ENCODE data around the gene HS3ST2.

Gene HS3ST2

DNA sequence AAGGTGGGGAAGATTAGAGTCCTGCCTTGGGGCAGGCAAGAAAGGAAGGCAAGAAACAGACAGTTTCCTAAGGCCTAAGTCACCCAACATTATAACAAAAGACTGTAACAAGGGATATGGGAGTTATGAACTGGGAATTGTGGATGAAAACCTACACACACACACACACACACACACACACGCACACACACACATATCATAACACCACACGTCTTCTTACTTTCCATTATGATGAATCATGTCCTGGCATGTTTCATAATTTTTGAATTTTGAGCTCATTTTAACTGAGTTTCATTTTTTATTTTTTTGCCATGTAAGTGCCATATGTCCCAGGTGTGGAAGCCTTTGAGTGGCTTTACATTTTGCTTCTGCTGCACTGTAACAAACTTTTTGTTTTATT lies 29.9 kb downstream of the HS3ST2 start:
- no peak for DNase-seq (ENCODE audit: extremely low spot score)
- POLR2A ChIA-PET, result no interaction called here
- CTCF ChIA-PET, result no interaction called here
- no peak for TF ChIP-seq FOXK2 (IDR thresholded peaks at IDR 0.05)
- TF ChIP-seq ZNF384 (IDR thresholded peaks at IDR 0.05), result no peak
- no peak for TF ChIP-seq ARNT (IDR thresholded peaks at IDR 0.05)
- TF ChIP-seq LEF1 (IDR thresholded peaks at IDR 0.05; ENCODE audit: borderline replicate concordance), result no peak
- no peak for TF ChIP-seq HDGF (IDR thresholded peaks at IDR 0.05; ENCODE audit: borderline replicate concordance)
- no peak for TF ChIP-seq L3MBTL2 (conservative IDR thresholded peaks at IDR 0.05)
- TF ChIP-seq BHLHE40 (IDR thresholded peaks at IDR 0.05; ENCODE audit: borderline replicate concordance), result no peak
- no peak for TF ChIP-seq TARDBP (IDR thresholded peaks at IDR 0.05)
- no peak for TF ChIP-seq SUZ12 (IDR thresholded peaks at IDR 0.05)
- no peak for TF ChIP-seq FOXA1 (IDR thresholded peaks at IDR 0.05)
- no peak for TF ChIP-seq CTBP1 (IDR thresholded peaks at IDR 0.05; ENCODE audit: borderline replicate concordance)
- no peak for TF ChIP-seq FOXM1 (IDR thresholded peaks at IDR 0.05; ENCODE audit: borderline replicate concordance)
- no peak for TF ChIP-seq NFRKB (IDR thresholded peaks at IDR 0.05)
- no peak for TF ChIP-seq ELF4 (IDR thresholded peaks at IDR 0.05)
- TF ChIP-seq, protein P1, sequence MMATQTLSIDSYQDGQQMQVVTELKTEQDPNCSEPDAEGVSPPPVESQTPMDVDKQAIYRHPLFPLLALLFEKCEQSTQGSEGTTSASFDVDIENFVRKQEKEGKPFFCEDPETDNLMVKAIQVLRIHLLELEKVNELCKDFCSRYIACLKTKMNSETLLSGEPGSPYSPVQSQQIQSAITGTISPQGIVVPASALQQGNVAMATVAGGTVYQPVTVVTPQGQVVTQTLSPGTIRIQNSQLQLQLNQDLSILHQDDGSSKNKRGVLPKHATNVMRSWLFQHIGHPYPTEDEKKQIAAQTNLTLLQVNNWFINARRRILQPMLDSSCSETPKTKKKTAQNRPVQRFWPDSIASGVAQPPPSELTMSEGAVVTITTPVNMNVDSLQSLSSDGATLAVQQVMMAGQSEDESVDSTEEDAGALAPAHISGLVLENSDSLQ (IDR thresholded peaks at IDR 0.05), result no peak

DNA sequence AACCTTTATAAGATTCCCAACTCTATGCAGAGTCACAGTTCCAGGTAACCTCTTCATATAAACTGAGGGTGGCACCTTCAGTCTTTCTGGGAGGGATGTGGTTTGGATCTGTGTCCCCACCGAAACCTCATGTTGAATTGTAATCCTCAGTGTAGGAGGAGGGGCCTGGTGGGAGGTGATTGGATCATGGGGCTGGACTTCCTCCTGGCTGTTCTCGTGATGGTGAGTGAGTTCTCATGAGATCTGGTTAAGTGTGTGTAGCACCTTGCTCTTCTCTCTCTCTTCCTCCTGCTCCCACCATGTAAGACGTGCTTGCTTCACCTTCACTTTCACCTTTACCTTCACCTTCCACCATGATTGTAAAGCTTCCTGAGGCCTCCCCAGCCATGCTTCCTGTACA lies 30.5 kb downstream of the HS3ST2 start:
- no peak for TF ChIP-seq SUZ12 (IDR thresholded peaks at IDR 0.05)
- TF ChIP-seq FOXA1 (IDR thresholded peaks at IDR 0.05), result no peak
- no peak for TF ChIP-seq ZNF384 (IDR thresholded peaks at IDR 0.05)
- TF ChIP-seq SP1 (IDR thresholded peaks at IDR 0.05), result no peak
- no peak for TF ChIP-seq LEF1 (IDR thresholded peaks at IDR 0.05; ENCODE audit: borderline replicate concordance)
- no peak for TF ChIP-seq ELF4 (IDR thresholded peaks at IDR 0.05)
- no peak for TF ChIP-seq NFRKB (IDR thresholded peaks at IDR 0.05)
- TF ChIP-seq FOXK2 (IDR thresholded peaks at IDR 0.05), result no peak
- no peak for TF ChIP-seq CTBP1 (IDR thresholded peaks at IDR 0.05; ENCODE audit: borderline replicate concordance)
- no peak for TF ChIP-seq FOXM1 (IDR thresholded peaks at IDR 0.05; ENCODE audit: borderline replicate concordance)
- TF ChIP-seq L3MBTL2 (conservative IDR thresholded peaks at IDR 0.05), result no peak
- TF ChIP-seq HDGF (IDR thresholded peaks at IDR 0.05; ENCODE audit: borderline replicate concordance), result no peak
- TF ChIP-seq ARNT (IDR thresholded peaks at IDR 0.05), result no peak
- TF ChIP-seq BHLHE40 (IDR thresholded peaks at IDR 0.05; ENCODE audit: borderline replicate concordance), result no peak
- POLR2A ChIA-PET, result no interaction called here
- CTCF ChIA-PET, result no interaction called here
- DNase-seq (ENCODE audit: extremely low spot score), result no peak

DNA sequence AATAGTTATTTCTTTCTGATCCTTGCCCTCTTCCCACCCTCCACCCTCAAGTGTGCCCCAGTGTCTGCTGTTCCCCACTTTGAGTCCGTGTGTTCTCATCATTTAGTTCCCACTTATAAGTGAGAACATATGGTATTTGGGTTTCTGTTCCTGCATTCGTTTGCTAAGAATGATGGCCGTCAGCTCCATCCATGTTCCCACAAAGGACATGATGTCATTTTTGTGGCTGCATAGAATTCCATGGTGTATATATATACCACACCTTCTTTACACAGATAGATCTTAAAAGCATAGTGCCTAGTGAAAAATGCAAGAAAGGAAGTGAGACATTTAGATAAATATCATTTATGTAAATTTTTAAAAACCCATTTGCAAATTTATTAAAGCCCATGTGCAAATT lies 33.1 kb downstream of the HS3ST2 start:
- TF ChIP-seq SP1 (IDR thresholded peaks at IDR 0.05) (no peak), ELF4 (IDR thresholded peaks at IDR 0.05) (no peak), FOXA1 (IDR thresholded peaks at IDR 0.05) (no peak), L3MBTL2 (conservative IDR thresholded peaks at IDR 0.05) (no peak), HDGF (IDR thresholded peaks at IDR 0.05; ENCODE audit: borderline replicate concordance) (no peak), FOXM1 (IDR thresholded peaks at IDR 0.05; ENCODE audit: borderline replicate concordance) (no peak), BHLHE40 (IDR thresholded peaks at IDR 0.05; ENCODE audit: borderline replicate concordance) (no peak), FOXK2 (IDR thresholded peaks at IDR 0.05) (no peak), ZNF384 (IDR thresholded peaks at IDR 0.05) (no peak), LEF1 (IDR thresholded peaks at IDR 0.05; ENCODE audit: borderline replicate concordance) (no peak), NFRKB (IDR thresholded peaks at IDR 0.05) (no peak), CTBP1 (IDR thresholded peaks at IDR 0.05; ENCODE audit: borderline replicate concordance) (no peak), TARDBP (IDR thresholded peaks at IDR 0.05) (no peak), SUZ12 (IDR thresholded peaks at IDR 0.05) (no peak), ARNT (IDR thresholded peaks at IDR 0.05) (no peak)
- TF ChIP-seq, protein P1 (IDR thresholded peaks at IDR 0.05), result no peak
- ChIA-PET POLR2A (no interaction called here), CTCF (no interaction called here)
- no peak for DNase-seq (ENCODE audit: extremely low spot score)

DNA sequence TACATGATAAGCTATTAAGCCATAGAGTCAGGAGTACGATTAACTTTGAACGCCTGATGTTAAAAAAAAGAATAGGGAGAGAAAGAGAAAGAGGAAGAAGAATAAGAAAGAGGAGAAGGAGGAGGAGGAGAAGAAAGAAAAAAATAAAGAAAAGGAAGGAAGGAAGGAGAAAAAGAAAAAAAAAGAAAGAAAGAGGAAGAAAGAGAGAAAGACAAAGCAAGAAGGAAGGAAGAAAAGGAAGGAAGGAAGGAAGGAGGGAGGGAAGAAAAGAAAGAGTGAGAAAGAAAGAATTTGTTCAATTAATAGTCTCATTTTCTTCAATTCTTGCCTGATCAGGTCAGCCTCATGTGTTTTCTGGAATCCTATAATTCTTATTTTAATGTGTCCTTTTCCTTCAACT lies 33.7 kb downstream of the HS3ST2 start:
- POLR2A ChIA-PET, result no interaction called here
- DNase-seq (ENCODE audit: extremely low spot score), result no peak
- TF ChIP-seq HDGF (IDR thresholded peaks at IDR 0.05; ENCODE audit: borderline replicate concordance) (no peak), FOXM1 (IDR thresholded peaks at IDR 0.05; ENCODE audit: borderline replicate concordance) (no peak), ZNF384 (IDR thresholded peaks at IDR 0.05) (no peak), FOXA1 (IDR thresholded peaks at IDR 0.05) (no peak), TARDBP (IDR thresholded peaks at IDR 0.05) (no peak), ELF4 (IDR thresholded peaks at IDR 0.05) (no peak), SUZ12 (IDR thresholded peaks at IDR 0.05) (no peak), L3MBTL2 (conservative IDR thresholded peaks at IDR 0.05) (no peak)
- CTCF ChIA-PET, result no interaction called here

DNA sequence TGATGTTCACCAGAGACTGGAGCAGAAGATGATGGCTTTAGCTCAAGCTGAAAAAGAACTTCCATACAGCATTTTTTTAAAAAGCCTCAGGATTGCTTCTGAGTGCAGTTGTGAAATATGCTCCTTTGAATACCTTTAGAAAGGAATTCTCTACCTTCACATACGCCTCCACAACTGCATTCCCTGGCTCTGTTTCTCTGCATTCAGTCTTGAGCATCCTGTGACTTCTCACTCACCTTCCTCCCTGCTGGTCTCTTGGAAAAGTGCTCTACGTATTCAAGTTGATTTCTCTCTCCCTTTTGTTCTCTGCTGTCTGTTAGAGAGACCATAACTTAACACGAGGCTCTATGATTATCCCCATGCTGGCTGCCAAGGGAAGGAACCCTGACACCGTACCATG lies 34.5 kb downstream of the HS3ST2 start:
- ChIA-PET CTCF (no interaction called here), POLR2A (no interaction called here)
- no peak for DNase-seq (ENCODE audit: extremely low spot score)
- TF ChIP-seq, protein P1 (IDR thresholded peaks at IDR 0.05), result no peak

DNA sequence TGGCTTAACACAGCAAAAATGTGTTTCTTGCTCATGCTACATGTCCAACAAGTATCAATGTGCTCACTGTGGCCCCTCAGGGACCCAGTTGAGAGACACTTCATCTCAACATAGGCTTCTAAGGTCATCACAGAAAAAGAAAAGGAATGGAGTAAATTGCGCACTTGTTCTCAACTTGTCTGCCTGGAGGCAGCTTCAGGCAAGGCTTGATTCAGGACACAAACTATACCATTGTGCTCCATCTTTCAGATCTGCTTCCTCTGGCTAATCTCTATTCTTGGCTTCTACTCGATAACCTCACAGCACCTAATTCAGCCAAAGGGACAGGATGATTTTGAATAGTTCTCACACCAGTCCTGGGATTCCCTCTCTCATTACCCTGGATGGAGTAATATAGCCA lies 35.6 kb downstream of the HS3ST2 start:
- ChIA-PET POLR2A (no interaction called here), CTCF (no interaction called here)

More for the DNA sequence above, 35.6 kb downstream of the HS3ST2 start:
- TF ChIP-seq ARNT (IDR thresholded peaks at IDR 0.05) (no peak), BHLHE40 (IDR thresholded peaks at IDR 0.05; ENCODE audit: borderline replicate concordance) (no peak), ZNF384 (IDR thresholded peaks at IDR 0.05) (no peak), TARDBP (IDR thresholded peaks at IDR 0.05) (no peak), FOXM1 (IDR thresholded peaks at IDR 0.05; ENCODE audit: borderline replicate concordance) (no peak), NFRKB (IDR thresholded peaks at IDR 0.05) (no peak), L3MBTL2 (conservative IDR thresholded peaks at IDR 0.05) (no peak), FOXA1 (IDR thresholded peaks at IDR 0.05) (no peak)
- no peak for DNase-seq (ENCODE audit: extremely low spot score)

All from HEK293T (cell line).